Upper lobe of right lung (tissue), 1 donor: ENCODE results near the gene MRPS23. TPM values are rescaled to one million over a fixed set of nuclear protein-coding genes. Genes with fewer than 3 reads are reported as not detected.

Experiments
- ATAC-seq: fragments of 200-7000 bp; cut with Tn5 transposase; one replicate; pipeline ENCODE4 v1.9.1; 2020; ENCODE audit warnings: mild to moderate bottlenecking, moderate library complexity
- DNase-seq: peaks from one replicate; pipeline ENCODE4 v3.0.0-alpha.2; 2020
- H3K27ac ChIP-seq: fragments of 200-600 bp; one replicate; pipeline ENCODE4 v1.8.0; 2022
- H3K27me3 ChIP-seq: fragments of 200-600 bp; one replicate; pipeline ENCODE4 v1.8.0; 2022; ENCODE audit warnings: mild to moderate bottlenecking
- H3K36me3 ChIP-seq: fragments of 200-600 bp; one replicate; pipeline ENCODE4 v1.8.0; 2022
- H3K4me1 ChIP-seq: fragments of 200-600 bp; one replicate; pipeline ENCODE4 v1.8.0; 2022
- H3K4me3 ChIP-seq: fragments of 200-600 bp; one replicate; pipeline ENCODE4 v1.8.0; 2022; ENCODE audit warnings: mild to moderate bottlenecking
- H3K9me3 ChIP-seq: fragments of 200-600 bp; one replicate; pipeline ENCODE4 v1.8.0; 2022
- CTCF ChIP-seq: fragments of 200-600 bp; IDR thresholded peaks from one replicate; pipeline ENCODE4 v1.8.0; 2022; ENCODE audit warnings: antibody characterized with exemption
- intact Hi-C: fragments of 100-400 bp; cut with DNase I; formaldehyde crosslinking; loops from one replicate; pipeline ENCODE4 v1.11.0; 2022
- total RNA-seq: library from RNA; stranded (reverse); fragmentation: NEBNext Ultra II Directional; extraction: Animal tissue kit (Norgen Biotek cat#: 25700); gene quantifications from one replicate; pipeline ENCODE4 v1.2.1, GENCODE V29; 2021
- donor health status: DM: no; HTN: yes; CAD: no; lungs with severe emphysema.

MRPS23 gene
- total RNA-seq, 1 donor from 2014 or later, result 36.0 TPM

DNA sequence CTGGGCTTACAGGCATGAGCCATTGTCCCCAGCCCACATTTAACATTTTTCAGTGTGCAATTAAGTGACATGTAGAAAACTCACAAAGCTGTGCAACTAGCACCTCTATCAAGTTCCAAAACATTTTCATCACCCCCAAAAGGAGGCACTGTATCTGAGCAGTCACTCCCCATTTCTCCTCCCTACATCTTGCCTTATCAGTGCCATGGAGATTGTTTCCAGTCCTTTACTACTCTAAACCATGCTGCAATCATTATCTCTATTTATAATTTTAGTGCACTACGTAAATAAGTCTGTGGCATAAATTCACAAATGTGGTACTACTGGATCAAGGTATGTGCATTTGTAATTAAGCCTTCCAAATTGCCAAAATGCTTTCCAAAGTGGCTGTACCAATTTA, 7.6 kb downstream of the MRPS23 start:
- intact Hi-C loops, result no loop called here
- Histone ChIP-seq H3K4me3 (no peak overlapping the region), H3K27ac (no peak overlapping the region), H3K4me1 (no peaks in the 10 kb centered on the region), H3K27me3 (no peaks in the 10 kb centered on the region), H3K9me3 (no peaks in the 10 kb centered on the region), H3K36me3 (peaks cover 48% of the 10 kb centered on the region)
- DNase-seq (no peak), ATAC-seq (no peak)
- TF ChIP-seq CTCF, result no peak

- peaks cover 39% of the 10 kb centered on the region for H3K36me3 ChIP-seq
- TF ChIP-seq CTCF, result no peak
- ATAC-seq, result peak; percentile 45
- no peak overlapping the region for H3K4me3 ChIP-seq
- no peak for DNase-seq
- intact Hi-C loops, result loop anchor here (10.0 kb wide), 1 partner anchor 85 kb away; no protein-coding TSS in a partner anchor
- H3K9me3 ChIP-seq, result no peaks in the 10 kb centered on the region
- no peaks in the 10 kb centered on the region for H3K27me3 ChIP-seq
- no peak overlapping the region for H3K27ac ChIP-seq
- H3K4me1 ChIP-seq, result no peaks in the 10 kb centered on the region
These were observed 10.3 kb downstream of the MRPS23 start for GRCh38 chr17:57839571-57839923.

- no peaks in the 10 kb centered on the region for H3K4me1 ChIP-seq
- H3K36me3 ChIP-seq, result peaks cover 39% of the 10 kb centered on the region
These were observed 10.8 kb downstream of the MRPS23 start for GRCh38 chr17:57838857-57839570.

GRCh38 chr17:57838453-57838852, 11.4 kb downstream of the MRPS23 start:
- DNase-seq, result no peak
- intact Hi-C loops, result loop anchor here (10.0 kb wide), 1 partner anchor 84 kb away; no protein-coding TSS in a partner anchor
- TF ChIP-seq CTCF, result no peak

More at GRCh38 chr17:57838857-57839570, 10.8 kb downstream of the MRPS23 start:
- intact Hi-C loops, result loop anchor here (10.0 kb wide), 1 partner anchor 84 kb away; no protein-coding TSS in a partner anchor
- DNase-seq (no peak), ATAC-seq (no peak)
- H3K9me3 ChIP-seq, result no peaks in the 10 kb centered on the region
- no peak overlapping the region for H3K4me3 ChIP-seq
- H3K27me3 ChIP-seq, result no peaks in the 10 kb centered on the region
- TF ChIP-seq CTCF, result no peak
- no peak overlapping the region for H3K27ac ChIP-seq

GRCh38 chr17:57835333-57835900, 14.4 kb downstream of the MRPS23 start:
- no peak overlapping the region for H3K4me3 ChIP-seq
- no peak overlapping the region for H3K27ac ChIP-seq
- no peaks in the 10 kb centered on the region for H3K27me3 ChIP-seq
- ATAC-seq, result no peak
- no peaks in the 10 kb centered on the region for H3K9me3 ChIP-seq
- peaks cover 4% of the 10 kb centered on the region for H3K4me1 ChIP-seq
- TF ChIP-seq CTCF, result no peak
- no peak for DNase-seq
- H3K36me3 ChIP-seq, result peaks cover 32% of the 10 kb centered on the region
- intact Hi-C loops, result loop anchor here (10.0 kb wide), 1 partner anchor 81 kb away; no protein-coding TSS in a partner anchor

More at GRCh38 chr17:57838453-57838852, 11.4 kb downstream of the MRPS23 start:
- no peaks in the 10 kb centered on the region for H3K4me1 ChIP-seq
- peaks cover 39% of the 10 kb centered on the region for H3K36me3 ChIP-seq
- H3K9me3 ChIP-seq, result no peaks in the 10 kb centered on the region
- H3K27ac ChIP-seq, result no peak overlapping the region
- ATAC-seq, result no peak
- no peaks in the 10 kb centered on the region for H3K27me3 ChIP-seq
- H3K4me3 ChIP-seq, result no peak overlapping the region
